Fibroblast of lung (primary cell): ENCODE data around the gene CAMK2B. TPM values are rescaled to one million over a fixed set of nuclear protein-coding genes. Genes with fewer than 3 reads are reported as not detected.

Experiments used
- DNase-seq, 2 donors: peaks; one replicate each; pipeline versions ENCODE4 v3.0.0 to v3.0.0-alpha.2; 2010; ENCODE audit warnings: low read depth in 2 of 2
- H2AFZ ChIP-seq: 2 replicates; pipeline ENCODE4 v1.5.1; 2012; ENCODE audit warnings: low read length, control low read depth, inconsistent platforms
- H3K27ac ChIP-seq: 2 replicates; pipeline ENCODE4 v1.5.1; 2011; ENCODE audit warnings: low read length, control low read depth; ENCODE audit not compliant: insufficient read depth
- H3K27me3 ChIP-seq: 2 replicates; pipeline ENCODE4 v1.5.1; 2011; ENCODE audit warnings: mild to moderate bottlenecking, low read length; ENCODE audit not compliant: control insufficient read depth, insufficient read depth
- H3K36me3 ChIP-seq: 2 replicates; pipeline ENCODE4 v1.5.1; 2011; ENCODE audit warnings: low read length; ENCODE audit not compliant: control insufficient read depth, insufficient read depth
- H3K4me1 ChIP-seq: 2 replicates; pipeline ENCODE4 v1.5.1; 2011; ENCODE audit warnings: low read length; ENCODE audit not compliant: control insufficient read depth, insufficient read depth; ENCODE audit errors: extremely low read depth
- H3K4me2 ChIP-seq: 2 replicates; pipeline ENCODE4 v1.5.1; 2011; ENCODE audit warnings: low read length, control low read depth; ENCODE audit not compliant: insufficient read depth; ENCODE audit errors: extremely low read depth
- H3K4me3 ChIP-seq, 4 experiments: fragments of 200-600 bp in 1 of 4; sonication (generic) in 1 of 4; replicated peaks in 1 of 4; 2 replicates each; pipeline ENCODE4 v1.5.1; 2011 to 2016; ENCODE audit warnings: low read length in 4 of 4, low read depth in 3 of 4, mild to moderate bottlenecking in 3 of 4, control low read depth in 2 of 4, inconsistent platforms in 1 of 4, mixed read lengths in 1 of 4; ENCODE audit not compliant: insufficient read depth in 1 of 4; ENCODE audit errors: control extremely low read depth in 1 of 4
- H3K79me2 ChIP-seq: 2 replicates; pipeline ENCODE4 v1.5.1; 2012; ENCODE audit warnings: mild to moderate bottlenecking, low read length, inconsistent platforms; ENCODE audit not compliant: control insufficient read depth, insufficient read depth
- H3K9ac ChIP-seq: 2 replicates; pipeline ENCODE4 v1.5.1; 2011; ENCODE audit warnings: mild to moderate bottlenecking, low read length, control low read depth; ENCODE audit not compliant: insufficient read depth
- H3K9me3 ChIP-seq: 2 replicates; pipeline ENCODE4 v1.5.1; 2012; ENCODE audit warnings: low read depth, low read length; ENCODE audit not compliant: control insufficient read depth, insufficient read depth
- H4K20me1 ChIP-seq: 2 replicates; pipeline ENCODE4 v1.5.1; 2011; ENCODE audit warnings: low read length; ENCODE audit not compliant: control insufficient read depth, insufficient read depth; ENCODE audit errors: extremely low read depth
- CTCF ChIP-seq, 2 donors: IDR thresholded peaks in 1 of 2; conservative IDR thresholded peaks in 1 of 2; 1 replicate in 1 of 2; 2 replicates in 1 of 2; pipeline ENCODE4 v1.5.1; 2011 to 2012; ENCODE audit warnings: low read length in 2 of 2, control low read depth in 1 of 2, inconsistent platforms in 1 of 2, low read depth in 1 of 2, mild to moderate bottlenecking in 1 of 2
- EZH2 ChIP-seq: IDR thresholded peaks from 2 replicates; pipeline ENCODE4 v1.5.1; 2012; ENCODE audit warnings: low read length, control low read depth, mild to moderate bottlenecking; ENCODE audit errors: missing control alignments
- polyA plus RNA-seq, 2 donors: library from polyadenylated mRNA; depleted of rRNA in 1 of 2; stranded (reverse) in 1 of 2; unstranded in 1 of 2; fragments of >200 nt; gene quantifications; 2 replicates each; pipeline ENCODE4 v1.2.1, GENCODE V29; 2011 to 2012; ENCODE audit warnings: missing spikeins in 1 of 2
- total RNA-seq: library from RNA; depleted of rRNA; stranded (reverse); fragments of >200 nt; gene quantifications from 2 replicates; pipeline ENCODE4 v1.2.1, GENCODE V29; 2014

CAMK2B gene
- total and polyA plus RNA-seq, 2 donors (not counting 1 experiment from before 2014, with no cell fraction given), result 0.06 to 0.17 TPM

DNA sequence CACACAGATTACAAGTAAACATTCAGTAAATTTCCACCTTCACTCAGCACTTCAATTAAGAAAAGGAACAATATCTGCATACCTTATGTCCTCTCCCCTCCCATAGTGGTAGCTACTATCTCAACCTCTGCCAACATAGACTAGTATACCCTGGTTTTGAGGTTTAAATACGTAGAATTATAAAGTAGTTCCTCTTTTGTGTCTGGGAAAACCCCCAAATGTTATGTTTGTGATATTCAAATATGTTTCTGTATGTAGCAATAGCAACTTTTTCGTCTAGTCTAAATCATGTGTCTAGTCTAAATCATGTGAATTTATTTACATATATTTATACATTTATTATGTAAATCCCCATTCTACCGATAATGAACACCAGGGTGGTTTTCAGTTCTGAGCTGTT lies 13.2 kb upstream of the CAMK2B start:
- Histone ChIP-seq H3K79me2 (no peaks in the 10 kb centered on the region), H3K4me1 (no peaks in the 10 kb centered on the region), H2AFZ (no peak overlapping the region), H4K20me1 (no peaks in the 10 kb centered on the region), H3K4me3 (no peak overlapping the region), H3K9ac (no peak overlapping the region), H3K9me3 (no peaks in the 10 kb centered on the region), H3K4me2 (no peak overlapping the region), H3K27me3 (peaks cover 11% of the 10 kb centered on the region), H3K36me3 (no peaks in the 10 kb centered on the region), H3K27ac (no peak overlapping the region)
- DNase-seq, result no peak
- TF ChIP-seq CTCF (conservative IDR thresholded peaks at IDR 0.05 in 1 of 2, IDR thresholded peaks at IDR 0.05 in 1 of 2; ENCODE audit: low read depth in 1 of 2, low read length in 2 of 2), result no peak
- TF ChIP-seq EZH2, result no peak

DNA sequence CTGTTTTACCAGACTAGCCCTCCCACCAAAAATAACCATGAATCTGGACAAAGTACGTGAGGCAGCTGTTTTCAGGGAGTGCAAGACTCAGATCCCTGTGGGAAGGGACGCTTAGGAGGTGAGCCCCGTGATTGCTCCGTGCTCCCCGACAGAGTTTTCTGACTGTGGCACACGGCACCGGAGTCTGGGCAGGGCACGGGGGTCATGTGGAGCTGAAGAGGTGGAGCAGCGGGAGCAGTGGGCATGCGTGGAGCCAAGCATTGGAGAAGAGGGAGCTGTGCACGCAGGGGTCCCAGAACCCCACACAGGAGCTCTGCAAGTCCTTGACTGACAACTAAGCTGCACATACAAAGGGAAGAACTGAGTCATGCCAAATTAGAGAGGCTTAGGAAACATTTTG lies 11.1 kb upstream of the CAMK2B start:
- Histone ChIP-seq H3K4me3 (no peak overlapping the region), H3K9me3 (no peaks in the 10 kb centered on the region), H3K4me2 (no peak overlapping the region), H3K79me2 (no peaks in the 10 kb centered on the region), H3K4me1 (peaks cover 1% of the 10 kb centered on the region), H4K20me1 (no peaks in the 10 kb centered on the region), H3K36me3 (no peaks in the 10 kb centered on the region), H3K9ac (no peak overlapping the region), H3K27ac (no peak overlapping the region), H3K27me3 (peaks cover 11% of the 10 kb centered on the region), H2AFZ (no peak overlapping the region)
- DNase-seq, result no peak
- TF ChIP-seq EZH2 (no peak), CTCF (conservative IDR thresholded peaks at IDR 0.05 in 1 of 2, IDR thresholded peaks at IDR 0.05 in 1 of 2; ENCODE audit: low read depth in 1 of 2, low read length in 2 of 2) (no peak)

DNA sequence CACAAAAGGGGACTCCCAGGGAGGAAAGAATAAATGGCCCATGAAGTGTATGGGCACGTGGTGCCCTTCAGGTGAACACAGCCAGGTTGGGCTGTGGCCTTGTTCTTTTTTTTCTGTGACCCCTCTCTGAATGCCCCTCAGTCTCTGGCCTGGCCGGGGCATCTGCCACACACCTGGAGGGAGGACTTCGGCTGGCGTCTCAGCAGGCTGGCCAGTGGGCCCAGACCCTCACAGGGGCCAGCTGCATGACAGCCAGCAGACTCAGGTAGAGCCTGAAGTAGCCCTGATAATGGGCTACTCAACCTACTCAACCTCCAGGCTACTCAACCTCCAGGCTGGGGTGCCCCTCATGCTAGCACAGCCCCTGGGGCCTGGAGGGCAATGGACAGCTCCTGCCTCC lies 9.8 kb upstream of the CAMK2B start:
- H2AFZ ChIP-seq, result no peak overlapping the region
- H4K20me1 ChIP-seq, result no peaks in the 10 kb centered on the region
- no peaks in the 10 kb centered on the region for H3K36me3 ChIP-seq
- H3K79me2 ChIP-seq, result no peaks in the 10 kb centered on the region
- TF ChIP-seq EZH2 (no peak), CTCF (conservative IDR thresholded peaks at IDR 0.05 in 1 of 2, IDR thresholded peaks at IDR 0.05 in 1 of 2; ENCODE audit: low read depth in 1 of 2, low read length in 2 of 2) (no peak)
- H3K4me1 ChIP-seq, result peaks cover 2% of the 10 kb centered on the region
- H3K4me2 ChIP-seq, result no peak overlapping the region
- no peak overlapping the region for H3K9ac ChIP-seq
- H3K4me3 ChIP-seq, result no peak overlapping the region
- no peaks in the 10 kb centered on the region for H3K9me3 ChIP-seq
- DNase-seq, result no peak
- no peak overlapping the region for H3K27ac ChIP-seq
- peaks cover 11% of the 10 kb centered on the region for H3K27me3 ChIP-seq
